Erythroblast (primary cell): ENCODE data around the gene PLAC8L1.

Experiments used
- GATA1 ChIP-seq: IDR thresholded peaks from 2 replicates; pipeline ENCODE4 v1.6.1; 2011; ENCODE audit warnings: low read depth, mild to moderate bottlenecking, control low read depth, low read length, moderate library complexity
- POLR2A ChIP-seq: IDR thresholded peaks from 2 replicates; pipeline ENCODE4 v1.6.1; 2011; ENCODE audit warnings: mild to moderate bottlenecking, low read length

DNA sequence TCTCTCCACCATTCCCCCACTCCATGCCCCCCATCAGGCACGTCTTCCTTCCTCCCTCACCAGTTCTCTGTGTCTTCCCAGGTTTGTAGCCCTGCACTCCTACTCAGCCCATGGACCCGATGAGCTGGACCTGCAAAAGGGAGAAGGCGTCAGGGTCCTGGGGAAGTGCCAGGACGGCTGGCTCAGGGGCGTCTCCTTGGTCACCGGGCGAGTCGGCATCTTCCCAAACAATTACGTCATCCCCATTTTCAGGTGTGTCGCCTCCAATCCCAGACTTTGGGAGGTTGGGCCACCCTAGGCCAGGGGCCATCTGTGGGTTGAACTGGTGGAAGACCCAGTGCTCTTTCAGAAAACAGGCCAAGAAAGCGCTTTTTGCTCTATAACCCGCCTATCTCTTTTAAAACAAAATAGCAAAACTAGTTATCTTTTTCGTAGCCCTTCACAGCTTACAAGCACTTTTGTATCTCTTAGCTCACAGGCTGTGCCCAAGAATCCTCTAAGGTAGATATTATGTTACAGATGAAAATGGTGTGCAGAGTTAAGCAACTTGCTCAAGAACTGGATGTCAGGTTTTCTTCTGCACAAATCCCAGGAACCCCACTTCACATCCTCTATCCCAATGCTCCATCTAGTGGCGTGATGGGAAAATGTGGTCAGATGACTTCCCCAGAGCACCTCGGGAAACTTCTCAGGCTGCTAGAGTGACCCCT, 56.2 kb downstream of the PLAC8L1 start:
- no peak for TF ChIP-seq POLR2A
- no peak for TF ChIP-seq GATA1
